Activated T-cell treated with anti-CD3 and anti-CD28 coated beads for 4 hours (primary cell): Measurements from ENCODE around the gene RARRES2.
A peak's percentile ranks its signal among the peaks of the same experiment; 100 is the strongest.
"Not testable (repeated sequence)": the region's sequence is repeated elsewhere in the genome, so short reads cannot be mapped to it uniquely, and the experiment has no call there.

Source experiments
- DNase-seq: peaks from one replicate; pipeline ENCODE4 v3.0.0-alpha.2; 2020

Gene RARRES2

GRCh38 chr7:150341263-150342120, at the start of gene RARRES2:
TSS of gene RARRES2 (minus strand) at chr7:150341629. CDS start at chr7:150340609, 1,020 bp downstream.
- no peak for DNase-seq

GRCh38 chr7:150390205-150390604, 48.8 kb upstream of the RARRES2 start:
- no peak for DNase-seq

DNA sequence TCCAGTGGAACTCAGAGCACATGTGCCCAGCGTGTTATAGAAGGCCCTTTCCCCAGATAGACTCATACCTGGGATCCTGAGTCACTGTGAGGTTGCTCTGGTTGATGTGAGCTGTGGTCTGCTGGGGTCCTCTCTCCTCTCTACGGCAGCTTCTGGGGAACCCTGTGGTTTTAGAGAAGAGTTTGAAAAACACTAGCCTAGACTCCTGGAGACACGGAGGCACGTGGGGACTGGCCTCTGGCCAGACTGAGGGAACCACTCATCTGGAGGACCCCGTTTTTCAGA, 48.0 kb upstream of the RARRES2 start:
- no peak for DNase-seq

DNA sequence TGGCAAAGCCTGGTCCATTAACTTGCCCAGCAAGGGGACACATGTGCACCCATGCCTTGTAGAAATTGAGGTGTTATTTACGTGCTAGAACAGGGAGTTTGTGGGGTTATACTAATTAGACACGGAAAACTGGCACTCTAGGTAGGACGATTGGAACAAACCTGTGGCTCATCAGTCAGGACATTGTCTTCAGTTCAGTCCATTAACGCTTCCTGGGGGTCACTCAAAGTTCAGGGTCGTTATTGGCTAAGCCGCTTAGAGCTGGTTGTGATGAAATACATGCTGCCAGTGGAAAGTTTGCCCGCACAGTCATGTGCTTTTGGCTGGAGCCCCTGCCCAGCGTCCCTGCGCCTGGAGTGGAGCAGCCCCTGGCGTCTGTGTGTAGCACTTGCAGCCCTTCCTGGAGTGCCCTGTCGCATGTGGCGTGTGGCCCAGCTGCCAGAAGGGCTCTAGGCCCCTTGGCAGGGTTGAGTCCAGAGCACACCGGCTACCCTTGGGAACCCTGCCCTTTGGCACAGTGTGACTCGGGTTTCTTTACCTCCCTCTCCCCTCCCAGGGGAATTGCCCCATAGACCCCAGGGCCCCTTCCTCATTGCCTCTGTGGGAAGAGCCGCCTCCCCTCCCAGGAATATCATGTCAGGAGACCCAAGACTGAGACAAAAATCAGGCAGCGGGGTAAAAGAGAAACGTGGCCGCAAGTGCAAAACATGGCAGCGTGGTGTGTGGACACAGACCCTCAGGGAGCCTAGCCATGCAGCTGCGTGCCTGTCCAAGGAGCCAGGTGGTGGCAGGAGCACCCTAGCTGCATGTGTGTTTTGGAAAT, 47.5 kb upstream of the RARRES2 start:
- no peak for DNase-seq

GRCh38 chr7:150388306-150388705, 46.9 kb upstream of the RARRES2 start:
- DNase-seq = no peak

DNA sequence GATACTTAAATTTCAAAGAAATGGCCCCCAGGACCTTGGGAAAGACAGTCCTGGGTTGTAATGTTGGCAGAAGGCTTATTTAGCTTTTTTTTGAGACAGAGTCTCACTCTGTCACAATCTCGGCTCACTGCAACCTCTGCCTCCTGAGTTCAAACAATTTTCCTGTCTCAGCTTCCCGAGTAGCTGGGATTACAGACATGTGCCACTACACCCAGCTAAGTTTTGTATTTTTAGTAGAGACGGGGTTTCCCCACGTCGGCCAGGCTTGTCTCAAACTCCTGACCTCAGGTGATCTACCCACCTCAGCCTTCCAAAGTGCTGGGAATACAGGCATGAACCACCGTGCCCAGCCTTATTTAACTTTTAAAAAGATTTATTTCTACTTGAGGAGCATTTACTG, 44.5 kb upstream of the RARRES2 start:
- DNase-seq = not testable (repeated sequence)

GRCh38 chr7:150385302-150385723, 43.9 kb upstream of the RARRES2 start:
- no peak for DNase-seq

GRCh38 chr7:150384406-150385301, 43.2 kb upstream of the RARRES2 start:
- DNase-seq = no peak

GRCh38 chr7:150383710-150384397, 42.4 kb upstream of the RARRES2 start:
- DNase-seq = no peak

GRCh38 chr7:150382844-150383225, 41.4 kb upstream of the RARRES2 start:
- DNase-seq = no peak

DNA sequence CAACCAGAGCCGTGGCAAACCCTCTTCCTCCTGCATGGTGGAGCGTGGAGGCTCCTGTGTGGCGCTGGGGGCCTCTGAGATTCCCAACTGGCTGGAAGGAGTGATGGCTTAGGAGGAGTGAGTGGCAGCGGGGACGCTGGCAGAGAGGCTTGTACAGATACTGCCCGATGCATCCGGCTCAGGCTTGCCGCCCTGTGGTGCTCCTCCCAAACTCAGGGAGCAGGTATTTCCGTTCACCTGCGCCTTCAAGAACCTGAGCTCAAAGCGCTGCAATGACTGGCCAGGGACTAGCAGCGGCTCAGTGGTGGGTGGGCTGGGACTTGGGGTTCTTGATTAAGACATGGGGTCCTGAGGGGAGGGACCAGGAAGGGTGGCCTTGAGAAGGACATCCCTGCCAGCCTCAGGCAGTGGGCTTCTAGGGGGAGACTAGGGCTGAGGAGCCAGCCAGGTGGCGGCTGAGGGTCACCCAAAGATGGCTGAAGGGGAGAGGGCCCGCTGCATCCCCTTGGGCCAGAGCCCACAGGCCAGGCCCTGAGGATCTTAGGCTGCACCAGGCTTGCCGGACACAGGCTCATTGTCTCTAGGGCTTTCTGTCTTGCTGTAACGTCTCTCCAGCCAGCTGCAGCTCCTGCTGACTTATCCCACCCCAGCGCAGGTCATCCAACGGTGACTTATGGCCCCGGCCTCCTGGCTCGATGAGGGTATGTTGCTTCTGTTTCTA, 40.9 kb upstream of the RARRES2 start:
- DNase-seq = no peak

- no peak for DNase-seq
Measured at GRCh38 chr7:150381785-150382122, 40.3 kb upstream of the RARRES2 start.

- DNase-seq = no peak
Measured at GRCh38 chr7:150381096-150381495, 39.7 kb upstream of the RARRES2 start.

GRCh38 chr7:150380463-150380862, 39.0 kb upstream of the RARRES2 start:
- DNase-seq = no peak

GRCh38 chr7:150379441-150380379, 38.3 kb upstream of the RARRES2 start:
- DNase-seq = no peak

DNA sequence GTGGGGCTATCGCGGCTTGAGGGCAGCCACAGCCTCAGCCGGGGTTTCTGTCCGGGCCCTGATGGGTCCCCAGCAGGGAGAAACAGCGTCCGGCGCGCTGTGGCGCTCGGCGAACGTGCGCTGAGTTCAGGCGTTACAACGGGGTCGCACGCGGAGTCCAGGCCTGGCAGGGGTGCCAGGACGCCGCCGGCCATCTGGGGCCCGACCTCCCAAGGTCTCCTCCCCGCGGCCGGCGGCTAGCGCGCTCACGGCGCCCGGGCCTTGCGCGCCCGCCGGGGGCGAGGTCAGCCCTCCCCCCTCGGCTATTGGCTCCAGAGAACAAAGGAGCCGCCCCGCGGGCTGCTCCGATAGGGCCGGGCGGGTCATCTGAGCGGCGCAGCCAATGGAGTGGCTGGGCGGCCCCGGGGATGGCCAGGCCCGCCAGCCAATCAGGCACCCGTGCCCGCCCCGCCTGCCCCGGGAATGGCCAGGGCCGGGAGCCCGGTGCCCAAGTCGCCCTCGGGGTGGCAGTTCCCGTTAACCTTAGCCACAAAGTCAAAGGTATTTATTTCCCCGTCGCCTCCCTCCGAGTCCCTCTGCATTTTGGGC, 37.5 kb upstream of the RARRES2 start, which contains the start of gene ZNF775:
Gene ZNF775, plus strand, starts transcription at position 478 of the 588 bp plus-strand sequence. CDS start 9,141 bp downstream, outside the sequence.
- peak; percentile 84 for DNase-seq

- DNase-seq = no peak
Measured at GRCh38 chr7:150378115-150378852, 36.9 kb upstream of the RARRES2 start.

GRCh38 chr7:150377635-150378034, 36.2 kb upstream of the RARRES2 start:
- DNase-seq = no peak

GRCh38 chr7:150377196-150377595, 35.8 kb upstream of the RARRES2 start:
- DNase-seq = no peak
